Measurements from ENCODE around the gene SNED1.

- no peak for TF ChIP-seq CTCF (conservative IDR thresholded peaks at IDR 0.05 in 1 of 2, IDR thresholded peaks at IDR 0.05 in 1 of 2; ENCODE audit: extremely low read depth in 1 of 2, insufficient read depth in 1 of 2, low read depth in 1 of 2, low read length in 2 of 2)
- no peak for TF ChIP-seq EZH2 (IDR thresholded peaks at IDR 0.05; ENCODE audit: borderline replicate concordance, low read length)
Measured at GRCh38 chr2:241142063-241142462, 143.6 kb downstream of the SNED1 start.

All from mammary epithelial cell (primary cell).